ENCODE measurements around the gene C3orf85.
"Not testable (repeated sequence)": the region's sequence is repeated elsewhere in the genome, so short reads cannot be mapped to it uniquely, and the experiment has no call there.

GRCh38 chr3:109133474-109133816, 3.1 kb upstream of the C3orf85 start:
- not testable (repeated sequence) for TF ChIP-seq YY1 (IDR thresholded peaks at IDR 0.05; ENCODE audit: insufficient read depth, insufficient read length); ZNF274 (IDR thresholded peaks at IDR 0.05; ENCODE audit: low read depth, low read length); SUZ12 (IDR thresholded peaks at IDR 0.05; ENCODE audit: extremely low read depth, insufficient read depth, insufficient read length)
